SU-DHL-6 (cell line): ENCODE results near the gene PPARGC1A.

Source experiments
- H2AFZ ChIP-seq: fragments of 200-600 bp; sonication (generic); 2 replicates; pipeline ENCODE4 v1.6.1; 2014; ENCODE audit warnings: low read depth, mild to moderate bottlenecking, moderate library complexity, mixed read lengths, antibody characterized with exemption, low read length; ENCODE audit not compliant: severe bottlenecking
- H3F3A ChIP-seq: fragments of 200-600 bp; shearing (Covaris generic); 2 replicates; pipeline ENCODE4 v1.6.0; 2016; ENCODE audit warnings: antibody characterized with exemption, mild to moderate bottlenecking; ENCODE audit not compliant: insufficient read depth
- H3K27ac ChIP-seq: fragments of 200-600 bp; sonication (generic); 2 replicates; pipeline ENCODE4 v1.5.1; 2016; ENCODE audit warnings: low read depth, mild to moderate bottlenecking, low read length, moderate library complexity, mixed read lengths
- H3K27me3 ChIP-seq: fragments of 200-600 bp; sonication (generic), shearing (Covaris generic); 2 replicates; pipeline ENCODE4 v1.6.0; 2014; ENCODE audit warnings: mild to moderate bottlenecking, low read length
- H3K36me3 ChIP-seq: fragments of 200-600 bp; sonication (generic); 2 replicates; pipeline ENCODE4 v1.6.1; 2014; ENCODE audit warnings: mild to moderate bottlenecking, low read length, mixed read lengths
- H3K4me2 ChIP-seq: fragments of 300-600, 200-600 bp; shearing (Covaris generic), sonication (generic); 2 replicates; pipeline ENCODE4 v1.6.0; 2014; ENCODE audit warnings: low read length, low read depth, mild to moderate bottlenecking; ENCODE audit not compliant: poor library complexity, severe bottlenecking
- H3K4me3 ChIP-seq: fragments of 200-600 bp; sonication (generic); 2 replicates; pipeline ENCODE4 v1.5.1; 2014; ENCODE audit warnings: antibody characterized with exemption, low read length, mild to moderate bottlenecking, mixed read lengths; ENCODE audit not compliant: insufficient read depth, poor library complexity, severe bottlenecking
- H3K79me2 ChIP-seq: fragments of 200-600 bp; sonication (generic); 2 replicates; pipeline ENCODE4 v1.6.1; 2014; ENCODE audit warnings: mild to moderate bottlenecking, low read length, moderate library complexity; ENCODE audit not compliant: insufficient read depth
- H3K9ac ChIP-seq: fragments of 200-600 bp; sonication (generic); 2 replicates; pipeline ENCODE4 v1.7.0; 2014; ENCODE audit warnings: mild to moderate bottlenecking, low read length
- H3K9me2 ChIP-seq: fragments of 200-600 bp; sonication (generic); replicated peaks from 2 replicates; pipeline ENCODE4 v1.6.1; 2014; ENCODE audit warnings: low read length; ENCODE audit not compliant: insufficient read depth
- H3K9me3 ChIP-seq: fragments of 200-600 bp; sonication (generic); 2 replicates; pipeline ENCODE4 v1.6.1; 2014; ENCODE audit warnings: low read length, mixed read lengths; ENCODE audit not compliant: insufficient read depth
- H4K20me1 ChIP-seq: fragments of 200-600 bp; sonication (generic); 2 replicates; pipeline ENCODE4 v1.6.1; 2014; ENCODE audit warnings: low read depth, mild to moderate bottlenecking, antibody characterized with exemption, low read length, moderate library complexity, mixed read lengths
- CTCF ChIP-seq: fragments of 200-600 bp; sonication (generic); IDR thresholded peaks from one replicate; pipeline ENCODE4 v1.5.1; 2017; ENCODE audit warnings: antibody characterized with exemption, mild to moderate bottlenecking, low read length, moderate library complexity; ENCODE audit not compliant: insufficient read depth, poor library complexity, severe bottlenecking
- EZH2phosphoT487 ChIP-seq: fragments of 200-600 bp; sonication (generic), shearing (Covaris generic); conservative IDR thresholded peaks from 2 replicates; pipeline ENCODE4 v1.6.1; 2018; ENCODE audit warnings: mild to moderate bottlenecking, antibody characterized with exemption, low read length, moderate library complexity, mixed read lengths

The PPARGC1A gene

GRCh38 chr4:23828020-23828715 lies 61.7 kb downstream of the PPARGC1A start:
- Histone ChIP-seq H3K9me2 (no peaks in the 10 kb centered on the region), H3K36me3 (no peaks in the 10 kb centered on the region), H2AFZ (no peak overlapping the region), H3K4me3 (no peak overlapping the region), H3K9me3 (no peaks in the 10 kb centered on the region), H3K4me2 (no peak overlapping the region), H3F3A (no peaks in the 10 kb centered on the region), H3K27me3 (no peaks in the 10 kb centered on the region), H3K9ac (no peak overlapping the region), H3K27ac (no peak overlapping the region), H3K79me2 (no peaks in the 10 kb centered on the region), H4K20me1 (no peaks in the 10 kb centered on the region)
- TF ChIP-seq EZH2phosphoT487 (no peak), CTCF (no peak)

- Histone ChIP-seq H3K4me2 (no peak overlapping the region), H3K27me3 (no peaks in the 10 kb centered on the region), H4K20me1 (no peaks in the 10 kb centered on the region), H3K4me3 (no peak overlapping the region), H3F3A (no peaks in the 10 kb centered on the region), H2AFZ (no peak overlapping the region), H3K36me3 (no peaks in the 10 kb centered on the region), H3K27ac (no peak overlapping the region), H3K9me3 (no peaks in the 10 kb centered on the region), H3K9ac (no peak overlapping the region), H3K9me2 (no peaks in the 10 kb centered on the region), H3K79me2 (no peaks in the 10 kb centered on the region)
- TF ChIP-seq CTCF (no peak), EZH2phosphoT487 (no peak)
Observed at GRCh38 chr4:23822181-23822580, 67.7 kb downstream of the PPARGC1A start.

GRCh38 chr4:23819041-23819511 lies 70.8 kb downstream of the PPARGC1A start:
- H3K27ac ChIP-seq = no peak overlapping the region
- H3F3A ChIP-seq = no peaks in the 10 kb centered on the region
- H3K36me3 ChIP-seq = no peaks in the 10 kb centered on the region
- H3K27me3 ChIP-seq = no peaks in the 10 kb centered on the region
- no peaks in the 10 kb centered on the region for H3K79me2 ChIP-seq
- no peaks in the 10 kb centered on the region for H3K9me2 ChIP-seq
- H3K9ac ChIP-seq = no peak overlapping the region
- no peaks in the 10 kb centered on the region for H3K9me3 ChIP-seq
- TF ChIP-seq CTCF = no peak
- TF ChIP-seq EZH2phosphoT487 = no peak
- no peak overlapping the region for H3K4me2 ChIP-seq
- no peak overlapping the region for H3K4me3 ChIP-seq
- no peak overlapping the region for H2AFZ ChIP-seq
- no peaks in the 10 kb centered on the region for H4K20me1 ChIP-seq
